Stimulated activated CD8-positive, alpha-beta memory T cell treated with anti-CD3 and anti-CD28 coated beads, Interleukin-12 subunit alpha, Interleukin-12 subunit beta, amount 100 ng/mL, for 24 hours (primary cell): Measurements from ENCODE around the gene SLC25A3.
A peak's percentile ranks its signal among the peaks of the same experiment; 100 is the strongest.
"Not testable (repeated sequence)": the region's sequence is repeated elsewhere in the genome, so short reads cannot be mapped to it uniquely, and the experiment has no call there.

Experiments
- DNase-seq: peaks from one replicate; pipeline ENCODE4 v3.0.0-alpha.2; 2020; ENCODE audit errors: extremely low read depth

Gene SLC25A3

DNA sequence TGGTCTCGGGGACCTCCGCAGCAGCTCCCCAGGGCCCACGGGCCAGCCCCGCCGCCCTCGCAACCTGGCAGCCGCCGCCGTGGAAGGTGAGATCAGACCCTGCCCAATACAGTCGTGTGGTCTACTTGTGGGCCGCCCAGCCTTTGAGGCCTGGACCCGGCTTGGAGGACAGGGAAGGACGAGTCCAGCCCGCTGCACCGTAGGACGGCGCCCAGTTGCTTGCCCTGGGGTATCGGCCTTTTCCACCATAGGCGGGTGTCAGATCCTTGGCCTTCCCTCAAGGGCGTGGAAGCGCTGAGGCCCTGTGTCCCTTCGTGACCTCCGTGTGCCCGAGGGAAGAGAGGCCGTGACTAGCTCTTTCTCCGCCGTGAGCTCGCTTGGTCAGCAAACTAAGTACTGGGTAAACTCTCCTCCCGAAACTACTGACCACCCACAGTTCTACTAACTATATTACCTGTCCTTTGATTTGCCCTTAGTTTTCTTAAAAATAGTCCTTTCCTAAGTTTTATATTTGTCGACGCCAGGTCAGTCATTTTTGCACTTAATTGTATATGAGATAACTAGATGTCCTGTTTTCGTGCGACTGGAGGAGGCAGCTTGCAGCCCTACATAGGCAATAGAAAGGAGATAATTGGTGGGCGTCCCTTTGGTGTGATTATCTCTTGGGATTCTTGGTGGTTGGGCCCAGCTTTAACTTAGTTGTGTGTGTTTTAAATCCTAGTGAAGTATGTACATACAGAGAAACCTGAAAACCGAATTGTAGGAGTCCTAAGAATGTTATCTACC, 757 bp downstream of the SLC25A3 start:
- no peak for DNase-seq

DNA sequence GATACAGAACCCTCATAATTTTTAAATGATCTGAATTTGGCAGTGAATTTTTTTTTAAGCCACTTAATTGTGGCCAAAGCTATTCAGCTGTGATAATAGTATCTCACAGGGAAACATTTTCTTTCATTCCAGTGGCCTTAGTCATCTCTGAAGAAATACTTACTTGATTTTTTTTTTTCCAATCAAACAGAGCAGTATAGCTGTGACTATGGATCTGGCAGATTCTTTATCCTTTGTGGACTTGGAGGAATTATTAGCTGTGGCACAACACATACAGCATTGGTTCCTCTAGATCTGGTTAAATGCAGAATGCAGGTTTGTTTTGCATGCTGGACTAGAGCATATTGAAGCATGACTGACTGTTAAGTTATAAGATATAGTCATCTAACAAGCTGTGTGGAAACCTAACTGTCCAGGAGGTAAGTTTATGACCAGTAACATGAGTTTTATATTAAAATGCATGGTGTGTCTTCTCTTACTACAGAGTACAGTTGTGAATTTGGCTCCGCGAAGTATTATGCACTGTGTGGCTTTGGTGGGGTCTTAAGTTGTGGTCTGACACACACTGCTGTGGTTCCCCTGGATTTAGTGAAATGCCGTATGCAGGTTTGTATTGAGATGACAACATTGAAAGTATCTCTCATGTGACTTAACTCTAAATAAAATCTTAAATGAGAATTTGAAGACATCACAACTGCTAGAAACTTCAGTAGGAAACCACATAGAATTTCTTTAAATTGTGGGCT, 1.9 kb downstream of the SLC25A3 start:
- DNase-seq, result no peak

DNA sequence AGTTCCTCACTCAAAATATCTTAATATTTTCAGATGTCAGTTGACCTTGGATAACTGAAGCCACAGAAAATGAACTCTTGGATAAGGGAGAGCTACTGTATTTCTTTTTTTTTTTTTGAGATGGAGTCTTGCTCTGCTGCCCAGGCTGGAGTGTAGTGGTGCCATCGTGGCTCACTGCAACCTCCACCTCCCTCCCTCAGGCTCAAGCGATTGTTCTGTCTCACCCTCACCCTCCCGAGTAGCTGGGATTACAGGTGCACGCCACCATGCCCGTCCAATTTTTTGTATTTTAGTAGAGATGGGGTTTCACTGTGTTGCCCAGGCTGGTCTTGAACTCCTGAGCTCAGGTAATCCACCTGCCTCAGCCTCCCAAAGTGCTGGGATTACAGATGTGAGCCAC, 3.8 kb downstream of the SLC25A3 start:
- DNase-seq, result not testable (repeated sequence)

DNA sequence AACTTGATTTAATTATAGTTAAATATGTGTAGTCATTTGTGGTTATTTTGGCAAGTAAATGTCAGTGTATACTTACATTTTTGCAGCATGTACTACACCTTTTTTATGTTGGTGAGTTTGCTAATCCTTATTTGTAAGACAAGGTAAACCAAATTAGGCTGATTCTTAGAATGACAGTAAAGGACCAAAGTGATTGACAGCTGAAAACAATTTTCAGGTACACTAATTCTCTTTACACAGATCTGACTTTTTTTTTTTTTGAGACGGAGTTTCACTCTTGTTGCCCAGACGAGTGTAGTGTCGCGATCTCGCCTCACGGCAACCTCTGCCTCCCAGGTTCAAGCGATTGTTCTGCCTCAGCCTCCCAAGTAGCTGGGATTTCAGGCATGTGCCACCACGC, 8.4 kb downstream of the SLC25A3 start:
- no peak for DNase-seq

DNA sequence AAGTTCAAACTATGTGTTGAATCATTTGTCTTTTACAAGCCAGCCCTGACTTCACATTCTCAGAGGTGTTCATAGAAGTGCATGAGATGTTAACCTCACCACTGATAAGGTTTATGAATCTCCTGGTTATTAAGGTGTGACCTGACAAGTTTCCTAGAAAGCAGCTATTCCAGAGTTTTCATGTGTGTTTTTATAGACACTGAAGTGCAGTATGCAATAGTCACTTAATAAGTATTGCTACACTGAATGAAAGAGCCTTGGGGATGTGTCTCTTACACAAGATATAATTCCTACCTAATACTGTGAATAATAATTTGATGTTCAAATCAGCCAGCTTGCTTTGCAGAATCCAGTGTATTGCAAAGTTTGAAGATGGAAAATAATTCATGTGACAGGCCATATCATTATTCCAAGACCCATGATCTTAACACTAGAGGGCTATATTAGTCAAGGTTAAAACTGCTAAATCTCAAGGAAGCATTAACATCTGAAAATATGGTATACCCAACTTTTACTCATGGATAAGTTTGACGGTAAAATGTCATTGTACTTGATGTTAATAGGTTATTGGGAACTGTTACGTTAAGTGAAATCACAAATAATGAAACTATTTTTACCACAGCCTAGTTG, 13.0 kb downstream of the SLC25A3 start:
- DNase-seq, result no peak

DNA sequence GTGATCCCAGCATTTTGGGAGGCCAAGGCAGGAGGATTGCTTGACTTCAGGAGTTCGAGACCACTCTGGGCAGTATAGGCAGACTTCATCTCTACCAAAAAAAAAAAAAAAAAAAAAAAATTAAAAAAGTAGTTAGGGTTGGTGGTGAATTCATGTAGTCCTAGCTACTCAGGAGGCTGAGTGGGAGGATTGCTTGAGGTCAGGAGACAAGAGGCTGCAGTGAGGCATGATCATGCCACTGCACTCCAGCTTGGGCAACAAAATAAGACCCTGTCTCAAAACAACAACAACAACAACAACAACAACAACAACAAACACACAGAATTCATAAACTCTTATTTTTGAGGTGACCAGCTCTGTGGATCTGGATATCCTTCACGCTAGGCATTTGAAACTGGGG, 17.1 kb downstream of the SLC25A3 start:
- DNase-seq, result no peak

DNA sequence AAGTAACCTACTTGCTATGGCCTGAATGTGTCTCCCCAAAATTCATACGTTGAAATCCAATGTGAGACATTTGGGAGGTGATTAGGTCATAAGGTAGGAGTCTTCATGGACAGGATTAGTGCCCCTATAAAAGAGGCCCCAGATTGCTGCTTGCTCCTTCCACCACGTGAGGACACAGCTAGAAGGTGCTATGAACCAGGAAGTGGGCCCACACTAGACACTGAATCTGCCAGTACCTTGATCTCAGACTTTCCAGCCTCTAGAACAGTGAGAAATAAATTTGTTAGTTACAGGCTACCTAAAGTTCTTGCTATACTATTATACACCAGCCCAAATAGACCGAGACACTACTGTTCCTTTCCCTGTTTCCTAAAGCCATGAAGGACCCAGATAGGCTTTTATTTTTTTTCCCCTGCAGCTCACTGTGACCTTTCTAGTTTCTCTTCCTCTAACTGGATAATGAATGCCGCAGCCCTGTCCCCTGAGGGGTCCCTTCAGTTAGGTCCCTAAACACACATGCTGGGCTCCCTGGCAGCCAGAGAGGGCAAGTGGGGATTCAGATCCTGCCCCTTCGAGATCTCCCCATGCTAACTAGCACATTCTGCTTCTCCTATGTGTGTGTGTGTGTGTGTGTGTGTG, 19.3 kb downstream of the SLC25A3 start:
- DNase-seq, result no peak

DNA sequence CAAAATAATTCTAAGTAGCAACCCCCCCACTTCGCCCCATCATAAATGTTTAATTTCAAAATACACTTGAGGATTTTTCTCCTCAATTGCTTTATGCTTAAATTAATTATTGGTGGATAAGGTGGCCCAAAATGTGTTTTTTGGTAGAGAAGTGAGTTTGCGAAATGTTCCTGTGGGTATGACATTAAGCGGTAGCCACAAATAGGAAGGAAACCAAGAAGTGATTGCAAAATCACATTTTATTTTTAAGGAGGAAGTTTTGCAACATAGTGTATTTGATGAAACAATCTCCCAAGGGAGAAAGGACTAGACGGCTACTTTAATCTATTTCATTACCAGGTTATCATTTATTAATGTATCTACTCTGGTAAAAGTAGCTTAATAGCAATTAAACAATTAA, 25.5 kb downstream of the SLC25A3 start:
- no peak for DNase-seq

DNA sequence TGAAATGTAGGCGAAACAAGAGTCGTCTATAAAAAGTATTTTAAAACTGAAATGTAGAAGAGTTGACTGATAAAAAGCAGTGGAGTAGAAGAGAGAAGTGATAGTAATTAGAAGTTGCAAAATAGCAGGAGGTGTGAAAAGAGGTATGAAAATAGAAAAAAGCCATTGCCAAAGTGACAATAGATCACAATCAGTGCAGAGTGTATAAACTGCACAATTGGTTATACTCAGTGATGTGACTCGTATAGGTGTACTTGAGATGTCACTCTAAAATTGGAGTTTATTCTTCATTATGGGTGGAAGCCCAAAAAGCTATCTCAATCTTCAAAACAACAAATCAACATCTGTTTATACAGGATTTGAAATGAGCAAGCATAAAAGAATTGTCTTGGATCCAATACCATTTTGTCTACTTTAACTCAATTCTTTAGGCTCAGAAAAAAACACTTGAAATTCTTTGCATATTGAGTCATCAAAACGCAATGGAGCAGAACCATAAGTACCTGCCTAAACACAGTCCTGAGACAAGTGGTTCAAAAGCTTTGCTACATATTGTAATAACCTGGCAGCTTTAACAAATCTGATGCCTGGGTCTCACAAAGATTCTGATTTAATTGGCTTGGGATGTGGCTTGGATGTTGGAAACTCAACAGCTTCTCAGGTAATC, 42.3 kb downstream of the SLC25A3 start:
- DNase-seq, result no peak

DNA sequence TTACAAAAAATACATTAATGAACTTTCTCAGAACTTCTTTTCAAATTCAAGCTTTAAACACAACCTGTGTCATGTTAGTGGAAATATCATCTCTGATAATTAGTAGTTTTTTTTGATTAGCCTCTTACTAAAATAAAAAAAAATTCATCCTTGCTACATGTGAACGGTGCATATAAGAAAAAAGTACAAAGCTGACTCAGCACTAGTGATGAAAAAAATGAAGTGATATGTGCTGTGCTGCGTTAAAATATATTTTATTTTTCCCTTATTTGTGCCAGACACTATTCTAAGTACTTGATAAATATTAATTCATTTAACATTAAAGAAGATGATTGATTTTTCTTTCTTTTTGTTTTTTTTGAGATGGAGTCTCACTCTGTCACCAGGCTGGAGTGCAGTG, 43.6 kb downstream of the SLC25A3 start:
- no peak for DNase-seq

DNA sequence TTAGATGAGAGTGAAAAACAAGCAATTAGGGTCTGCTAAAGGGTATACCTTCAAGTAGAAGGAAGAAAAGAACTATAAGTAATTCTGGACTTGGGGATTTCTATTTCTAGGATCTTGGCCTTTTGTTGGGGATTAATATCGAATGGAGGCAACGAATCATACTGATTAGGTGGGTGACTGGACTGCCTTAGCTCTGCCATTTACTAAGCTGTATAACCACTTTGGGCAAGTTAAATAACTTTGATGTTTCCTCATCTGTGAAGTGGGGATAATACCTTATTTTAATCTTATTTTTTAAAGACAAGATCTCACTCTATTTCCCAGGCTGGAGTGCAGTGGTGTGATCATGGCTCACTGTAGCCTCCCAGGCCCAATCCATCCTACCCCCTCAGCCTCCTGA, 44.5 kb downstream of the SLC25A3 start:
- no peak for DNase-seq

DNA sequence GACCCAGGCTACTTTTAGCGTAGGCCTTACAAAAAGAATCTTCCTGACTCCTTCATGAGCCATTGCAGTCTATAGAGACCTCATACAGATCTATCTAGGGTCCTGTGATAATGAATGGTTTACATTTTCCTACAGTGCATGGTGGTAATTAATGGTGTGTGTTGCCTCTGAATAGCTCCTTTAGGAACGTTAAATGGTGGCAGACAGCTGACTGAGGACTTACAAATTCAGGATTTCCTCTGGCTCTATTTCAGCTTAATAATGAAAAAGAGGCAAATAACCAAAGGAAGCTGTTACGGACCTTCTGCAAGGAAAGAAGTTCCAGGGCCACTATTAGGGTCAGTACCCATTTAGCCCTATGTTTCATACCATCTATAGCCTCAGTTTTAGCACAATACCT, 46.0 kb downstream of the SLC25A3 start:
- DNase-seq, result no peak

DNA sequence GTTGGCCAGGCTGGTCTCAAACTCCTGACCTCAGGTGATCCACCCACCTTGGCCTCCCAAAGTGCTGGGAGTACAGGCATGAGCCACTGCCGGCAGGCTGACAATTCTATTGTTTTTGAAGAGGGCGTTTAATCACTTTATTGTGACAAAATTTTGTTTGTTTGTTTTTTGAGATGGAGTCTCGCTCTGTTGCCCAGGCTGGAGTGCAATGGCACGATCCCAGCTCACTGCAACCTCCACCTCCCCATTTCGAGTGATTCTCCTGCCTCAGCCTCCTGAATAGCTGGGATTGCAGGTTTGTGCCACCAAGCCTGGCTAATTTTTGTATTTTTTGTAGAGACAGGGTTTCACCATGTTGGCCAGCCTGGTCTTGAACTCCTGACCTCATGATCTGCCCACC, 49.3 kb downstream of the SLC25A3 start:
- not testable (repeated sequence) for DNase-seq

DNA sequence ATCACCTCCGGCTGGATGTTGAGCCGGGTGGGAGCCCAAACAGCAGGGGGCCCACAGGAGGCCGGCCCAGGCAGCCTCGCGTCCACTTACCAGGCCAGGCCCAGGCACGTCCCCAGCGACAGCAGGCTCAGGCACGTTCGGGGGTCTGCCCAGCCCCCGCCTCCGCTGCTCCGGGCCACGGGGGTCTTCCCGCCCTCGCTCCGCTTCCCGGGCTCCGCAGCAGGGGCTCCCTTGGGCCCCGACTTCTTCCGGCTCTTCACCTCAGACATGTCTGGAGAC, 50.9 kb downstream of the SLC25A3 start:
- DNase-seq, result no peak

DNA sequence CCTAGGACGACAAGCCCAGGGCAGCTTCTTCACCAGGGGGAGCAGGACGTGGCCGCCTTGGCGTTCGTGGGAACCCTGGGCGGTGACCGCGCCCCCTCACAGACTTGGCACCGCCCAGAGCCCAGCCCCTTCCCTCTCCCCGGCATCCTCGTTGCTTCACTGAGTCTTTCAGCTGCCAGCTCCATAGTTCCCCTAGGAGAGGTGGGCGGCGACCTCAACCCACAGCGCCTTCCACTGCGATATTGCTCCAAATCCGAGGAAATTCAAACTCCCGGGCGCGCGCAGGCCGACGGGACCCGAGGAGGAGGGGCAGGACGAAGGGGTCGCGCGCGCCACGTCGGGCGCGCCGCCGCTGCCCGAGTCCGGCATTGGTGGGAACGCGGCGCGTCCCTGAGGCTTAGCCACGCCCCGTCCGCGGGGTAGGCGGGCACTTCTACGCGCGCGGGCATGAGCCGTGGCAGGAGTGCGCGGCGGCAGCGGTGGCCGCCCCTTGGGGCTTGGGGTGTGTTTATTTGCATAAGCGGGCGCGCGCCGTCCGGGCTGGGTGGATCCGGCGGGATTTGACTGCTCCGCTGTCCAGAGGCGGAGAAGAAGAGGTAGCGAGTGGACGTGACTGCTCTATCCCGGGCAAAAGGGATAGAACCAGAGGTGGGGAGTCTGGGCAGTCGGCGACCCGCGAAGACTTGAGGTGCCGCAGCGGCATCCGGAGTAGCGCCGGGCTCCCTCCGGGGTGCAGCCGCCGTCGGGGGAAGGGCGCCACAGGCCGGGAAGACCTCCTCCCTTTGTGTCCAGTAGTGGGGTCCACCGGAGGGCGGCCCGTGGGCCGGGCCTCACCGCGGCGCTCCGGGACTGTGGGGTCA, 51.5 kb downstream of the SLC25A3 start, which contains the start of the genes APAF1 and IKBIP:
TSS of gene APAF1 (plus strand) at position 579 of the 860 bp plus-strand sequence. CDS start 3,070 bp downstream, outside the sequence.
TSS of gene IKBIP (minus strand) at position 77 of the 860 bp plus-strand sequence. CDS start 87 bp downstream, outside the sequence.
- peak; percentile 89 for DNase-seq

DNA sequence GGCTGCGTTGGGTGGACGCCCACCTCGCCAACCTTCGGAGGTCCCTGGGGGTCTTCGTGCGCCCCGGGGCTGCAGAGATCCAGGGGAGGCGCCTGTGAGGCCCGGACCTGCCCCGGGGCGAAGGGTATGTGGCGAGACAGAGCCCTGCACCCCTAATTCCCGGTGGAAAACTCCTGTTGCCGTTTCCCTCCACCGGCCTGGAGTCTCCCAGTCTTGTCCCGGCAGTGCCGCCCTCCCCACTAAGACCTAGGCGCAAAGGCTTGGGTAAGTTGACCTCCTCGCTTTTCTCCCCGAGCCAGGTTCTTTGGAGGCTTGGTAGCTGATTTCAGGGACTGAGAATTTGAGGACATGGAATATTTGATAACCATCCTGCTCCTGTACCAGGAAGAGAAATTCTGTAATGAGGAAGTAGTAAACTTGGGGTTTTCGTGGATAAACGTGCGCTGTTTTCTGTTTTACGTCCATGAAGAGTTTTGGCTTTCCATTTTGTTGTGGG, 52.1 kb downstream of the SLC25A3 start:
- no peak for DNase-seq

DNA sequence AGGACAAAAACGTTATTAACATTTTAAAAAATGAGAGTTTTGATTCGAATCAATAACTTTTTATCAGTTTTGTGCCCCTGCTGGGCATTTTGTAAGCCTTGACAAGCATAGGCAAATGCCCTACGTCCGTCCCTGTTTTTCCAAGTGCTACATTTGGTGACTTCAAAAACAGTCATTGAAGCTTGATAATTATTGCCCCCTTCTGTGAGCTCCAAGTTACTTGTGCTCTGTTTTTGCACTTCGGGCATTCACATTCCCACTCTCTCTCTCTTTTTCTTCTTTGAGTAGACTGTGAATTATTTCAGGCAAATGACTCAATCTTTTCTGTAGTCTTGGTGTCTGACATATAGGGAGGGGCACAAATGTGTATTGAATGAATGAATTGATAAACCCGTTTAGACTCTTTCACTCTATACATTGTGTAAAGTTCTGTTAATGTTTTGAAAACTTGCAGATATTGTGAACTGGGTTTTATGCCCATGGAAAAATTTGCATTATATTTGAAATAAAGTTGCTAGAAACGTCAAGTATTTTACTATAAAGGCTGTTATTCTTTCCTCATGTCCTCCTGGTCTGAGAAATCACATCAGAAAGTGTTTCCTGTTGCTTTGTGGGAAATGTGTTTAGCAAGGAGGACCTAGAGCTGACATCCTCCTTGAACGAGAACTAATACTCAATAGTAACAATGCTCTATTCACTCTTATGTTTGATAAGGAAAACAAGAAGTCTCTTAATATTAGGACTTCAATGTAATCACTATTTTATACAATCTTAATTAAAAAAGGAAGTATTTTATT, 53.0 kb downstream of the SLC25A3 start:
- DNase-seq, result no peak

DNA sequence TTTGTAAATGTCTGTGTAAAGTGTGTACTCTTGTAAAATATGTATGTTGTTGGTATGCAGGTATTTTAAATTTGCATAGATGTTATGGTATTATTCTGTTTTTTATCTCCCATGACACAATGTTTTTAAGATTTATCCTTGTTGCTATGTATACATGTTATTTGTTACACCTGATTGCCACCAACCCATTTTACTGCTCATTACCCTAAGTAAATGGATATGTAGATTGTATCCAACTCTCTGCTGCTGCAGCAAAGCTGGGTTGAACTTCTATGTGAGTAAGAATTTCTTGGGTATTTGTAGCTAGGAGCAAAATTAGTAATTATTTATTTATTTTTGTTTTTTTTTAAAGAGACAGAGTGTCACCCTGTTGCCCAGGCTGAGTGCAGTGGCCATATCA, 57.8 kb downstream of the SLC25A3 start:
- DNase-seq, result no peak

DNA sequence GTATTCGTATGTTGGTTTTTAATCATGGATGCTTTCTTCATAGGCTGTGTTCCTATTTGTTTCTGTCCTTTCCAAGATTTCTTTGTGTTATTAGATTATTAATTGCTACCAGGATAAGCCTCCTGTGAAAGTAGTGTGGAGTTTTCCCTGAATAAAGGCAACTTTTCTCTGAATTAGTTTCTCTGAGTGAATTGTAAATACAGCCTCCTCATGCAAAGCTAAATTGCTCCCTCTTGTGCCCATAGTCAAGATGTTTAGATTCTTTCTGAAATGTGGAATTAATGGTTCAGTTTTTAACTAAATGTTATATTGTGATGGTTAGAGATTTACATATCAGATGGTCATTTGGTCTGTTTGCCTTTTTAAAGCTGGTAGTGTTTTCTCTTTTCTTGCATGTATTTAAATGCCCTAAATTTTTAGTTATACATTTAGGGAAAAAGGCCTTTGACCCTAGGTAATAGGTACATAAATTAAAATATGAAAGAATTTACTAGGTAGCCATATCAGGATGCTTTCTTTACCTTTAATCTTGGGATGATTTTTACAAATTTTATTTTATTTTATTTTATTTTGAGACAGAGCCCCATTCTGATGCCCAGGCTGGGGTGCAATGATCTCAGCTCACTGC, 60.5 kb downstream of the SLC25A3 start:
- DNase-seq, result no peak
